GM12873 (cell line): ENCODE results near the gene TMEM144.

Experiments used
- CTCF ChIP-seq: IDR thresholded peaks from 2 replicates; pipeline ENCODE4 v1.5.1; 2012; ENCODE audit warnings: low read depth, mild to moderate bottlenecking, moderate library complexity, low read length, control low read depth; ENCODE audit not compliant: insufficient read depth; ENCODE audit errors: missing control alignments

Gene TMEM144

GRCh38 chr4:158193171-158193749, 17.0 kb upstream of the TMEM144 start:
- TF ChIP-seq CTCF: peak; percentile 57

GRCh38 chr4:158195297-158195696, 15.0 kb upstream of the TMEM144 start:
- TF ChIP-seq CTCF: no peak

- no peak for TF ChIP-seq CTCF
These were observed 13.0 kb upstream of the TMEM144 start for GRCh38 chr4:158197194-158197776.

GRCh38 chr4:158200214-158200613, 10.1 kb upstream of the TMEM144 start:
- no peak for TF ChIP-seq CTCF

GRCh38 chr4:158201322-158201721, 9.0 kb upstream of the TMEM144 start:
- TF ChIP-seq CTCF: no peak

- no peak for TF ChIP-seq CTCF
These were observed 8.4 kb upstream of the TMEM144 start for GRCh38 chr4:158201876-158202275.

GRCh38 chr4:158202481-158202880, 7.8 kb upstream of the TMEM144 start:
- TF ChIP-seq CTCF: no peak
